ENCODE measurements around the gene SPNS1. TPM values are rescaled to one million over a fixed set of nuclear protein-coding genes. Genes with fewer than 3 reads are reported as not detected.

SPNS1 gene
- total and polyA plus RNA-seq, 2 of the 8 experiments (the other 6 are each of a cell fraction or from before 2014, with no cell fraction given): 48.8 to 66.9 TPM

DNA sequence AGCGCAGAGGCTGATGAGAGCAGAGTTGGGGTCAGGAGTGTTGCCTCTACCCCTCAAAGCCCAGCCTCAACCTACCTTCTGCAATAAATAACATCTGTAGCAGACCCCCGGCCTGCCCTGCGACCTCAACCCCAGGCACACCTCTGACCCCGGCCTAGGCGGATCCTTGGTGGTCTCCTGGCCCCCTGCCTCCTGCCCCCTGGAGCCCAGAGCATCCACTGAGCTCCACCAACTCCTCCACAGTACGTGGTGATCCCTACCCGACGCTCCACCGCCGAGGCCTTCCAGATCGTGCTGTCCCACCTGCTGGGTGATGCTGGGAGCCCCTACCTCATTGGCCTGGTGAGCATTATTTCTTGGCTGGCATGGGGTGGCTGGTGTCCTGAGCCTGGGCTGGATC, 8.4 kb downstream of the SPNS1 start:
- H3K23me2 ChIP-seq (ENCODE audit: low read depth, low read length): no peaks in the 10 kb centered on the region
- H3K23ac ChIP-seq (ENCODE audit: insufficient read length): no peak overlapping the region
- no peak overlapping the region for H2BK12ac ChIP-seq (ENCODE audit: low read depth, low read length)
- H3K56ac ChIP-seq (replicated peaks; ENCODE audit: insufficient read length, low read depth, low read length): no peak overlapping the region
- FAIRE-seq: no peak
- H3K4me1 ChIP-seq (replicated peaks in 1 of 4; ENCODE audit: control insufficient read depth in 3 of 4, insufficient read depth in 4 of 4, low read length in 3 of 4): no peaks in the 10 kb centered on the region
- no peaks in the 10 kb centered on the region for H3K79me2 ChIP-seq (ENCODE audit: control insufficient read depth in 1 of 2, insufficient read depth in 2 of 2, low read length in 2 of 2)
- no peak overlapping the region for H4K91ac ChIP-seq (replicated peaks; ENCODE audit: insufficient read length, low read length)
- H3K4me2 ChIP-seq (ENCODE audit: insufficient read depth in 1 of 2, low read depth in 2 of 2, low read length in 2 of 2): no peak overlapping the region
- H2BK15ac ChIP-seq (ENCODE audit: low read length): no peak overlapping the region
- H2AK5ac ChIP-seq (ENCODE audit: low read depth, low read length): no peak overlapping the region
- no peak overlapping the region for H2AFZ ChIP-seq (ENCODE audit: low read length)
- CTCF ChIA-PET (ENCODE audit: partially characterized antibody): interaction anchor here (1.0 to 4.0 kb wide), 6 partner anchors 10 to 32 kb away, joined by 3 to 14 read pairs (median 3); no protein-coding TSS in a partner anchor
- no peak overlapping the region for H2BK5ac ChIP-seq (ENCODE audit: low read depth, low read length)
- no peak overlapping the region for H2BK120ac ChIP-seq (replicated peaks; ENCODE audit: low read depth, low read length)
- H3K18ac ChIP-seq (ENCODE audit: extremely low read depth, low read length): no peak overlapping the region
- H3K4me3 ChIP-seq (ENCODE audit: extremely low read depth in 1 of 4, insufficient read depth in 2 of 4, low read depth in 3 of 4, low read length in 4 of 4): no peak overlapping the region
- H4K20me1 ChIP-seq (replicated peaks in 1 of 2; ENCODE audit: control insufficient read depth in 1 of 2, insufficient read depth in 2 of 2, low read length in 2 of 2): no peaks in the 10 kb centered on the region
- no peak overlapping the region for H3K14ac ChIP-seq (ENCODE audit: insufficient read length)
- POLR2A ChIA-PET (ENCODE audit: partially characterized antibody): interaction anchor here (0.6 to 2.0 kb wide), 2 partner anchors 9 to 268 kb away, joined by 3 to 5 read pairs; no protein-coding TSS in a partner anchor
- H2BK20ac ChIP-seq (ENCODE audit: low read length): no peak overlapping the region
- no peaks in the 10 kb centered on the region for H3K79me1 ChIP-seq (ENCODE audit: low read depth, low read length)
- H3K9ac ChIP-seq (replicated peaks in 1 of 4; ENCODE audit: extremely low read depth in 1 of 4, low read depth in 3 of 4, low read length in 3 of 4): no peak overlapping the region
- H3K27me3 ChIP-seq (replicated peaks in 1 of 4; ENCODE audit: control insufficient read depth in 3 of 4, extremely low read depth in 1 of 4, insufficient read depth in 3 of 4, low read length in 3 of 4): no peaks in the 10 kb centered on the region
- peaks cover 0 to 16% (median 5%) of the 10 kb centered on the region in 4 experiments; a peak in 5 of 8 replicates for H3K36me3 ChIP-seq (ENCODE audit: control insufficient read depth in 2 of 4, insufficient read depth in 4 of 4, low read length in 3 of 4)
- no peak overlapping the region for H3K27ac ChIP-seq (ENCODE audit: low read depth, low read length)
- WGBS, 2 experiments (ENCODE audit: extremely low coverage in 1 of 2, insufficient coverage in 1 of 2, insufficient read length in 1 of 2, insufficient replicate concordance in 2 of 2, low coverage in 1 of 2, low lambda C conversion rate in 2 of 2, missing lambda C conversion rate in 1 of 2): 94% methylated on average over 11 of the region's 11 CpGs; no CpG with 5 or more reads in 1 of the 2 experiments
- no peak overlapping the region for H4K5ac ChIP-seq (ENCODE audit: insufficient read length, low read depth, low read length)
- DNase-seq (ENCODE audit: low read depth in 1 of 2, low spot score in 2 of 2): no peak
- H3K4ac ChIP-seq (replicated peaks; ENCODE audit: insufficient read length, low read depth, low read length): no peak overlapping the region
- H3K9me3 ChIP-seq (ENCODE audit: insufficient read depth in 2 of 2, low read depth in 1 of 2, low read length in 1 of 2): peaks cover 5 to 7% of the 10 kb centered on the region in 2 experiments; a peak in 2 of 4 replicates
- H4K8ac ChIP-seq (ENCODE audit: extremely low read depth, insufficient read depth, low read length): no peak overlapping the region
- no peak for TF ChIP-seq TAF7 (optimal IDR thresholded peaks at IDR 0.05; ENCODE audit: borderline replicate concordance, low read depth, low read length)
- no peak for TF ChIP-seq CTCF (IDR thresholded peaks at IDR 0.05; ENCODE audit: control extremely low read depth in 1 of 3, insufficient read depth in 1 of 3, low read depth in 1 of 3, low read length in 3 of 3)
- TF ChIP-seq RBBP5 (IDR thresholded peaks at IDR 0.05; ENCODE audit: borderline replicate concordance, low read depth, low read length): no peak
- no peak for TF ChIP-seq GTF2F1 (IDR thresholded peaks at IDR 0.05; ENCODE audit: borderline replicate concordance, low read depth, low read length)
- no peak for TF ChIP-seq CBX5 (IDR thresholded peaks at IDR 0.05; ENCODE audit: low read depth, low read length)
- TF ChIP-seq YY1 (IDR thresholded peaks at IDR 0.05; ENCODE audit: low read depth, low read length): no peak
- TF ChIP-seq ZNF274 (IDR thresholded peaks at IDR 0.05; ENCODE audit: borderline replicate concordance, extremely low read depth, low read length): no peak
- no peak for TF ChIP-seq RXRA (IDR thresholded peaks at IDR 0.05; ENCODE audit: insufficient read depth, low read depth, low read length)
- TF ChIP-seq, protein P1, sequence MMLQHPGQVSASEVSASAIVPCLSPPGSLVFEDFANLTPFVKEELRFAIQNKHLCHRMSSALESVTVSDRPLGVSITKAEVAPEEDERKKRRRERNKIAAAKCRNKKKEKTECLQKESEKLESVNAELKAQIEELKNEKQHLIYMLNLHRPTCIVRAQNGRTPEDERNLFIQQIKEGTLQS (IDR thresholded peaks at IDR 0.05; ENCODE audit: insufficient read depth, low read depth, low read length): no peak
- no peak for TF ChIP-seq RNF2 (IDR thresholded peaks at IDR 0.05; ENCODE audit: borderline replicate concordance, low read depth, low read length, missing control alignments, poor library complexity, severe bottlenecking)

Measured in H1 (cell line).